Measurements from ENCODE around the gene FAM120A.

FAM120A gene

DNA sequence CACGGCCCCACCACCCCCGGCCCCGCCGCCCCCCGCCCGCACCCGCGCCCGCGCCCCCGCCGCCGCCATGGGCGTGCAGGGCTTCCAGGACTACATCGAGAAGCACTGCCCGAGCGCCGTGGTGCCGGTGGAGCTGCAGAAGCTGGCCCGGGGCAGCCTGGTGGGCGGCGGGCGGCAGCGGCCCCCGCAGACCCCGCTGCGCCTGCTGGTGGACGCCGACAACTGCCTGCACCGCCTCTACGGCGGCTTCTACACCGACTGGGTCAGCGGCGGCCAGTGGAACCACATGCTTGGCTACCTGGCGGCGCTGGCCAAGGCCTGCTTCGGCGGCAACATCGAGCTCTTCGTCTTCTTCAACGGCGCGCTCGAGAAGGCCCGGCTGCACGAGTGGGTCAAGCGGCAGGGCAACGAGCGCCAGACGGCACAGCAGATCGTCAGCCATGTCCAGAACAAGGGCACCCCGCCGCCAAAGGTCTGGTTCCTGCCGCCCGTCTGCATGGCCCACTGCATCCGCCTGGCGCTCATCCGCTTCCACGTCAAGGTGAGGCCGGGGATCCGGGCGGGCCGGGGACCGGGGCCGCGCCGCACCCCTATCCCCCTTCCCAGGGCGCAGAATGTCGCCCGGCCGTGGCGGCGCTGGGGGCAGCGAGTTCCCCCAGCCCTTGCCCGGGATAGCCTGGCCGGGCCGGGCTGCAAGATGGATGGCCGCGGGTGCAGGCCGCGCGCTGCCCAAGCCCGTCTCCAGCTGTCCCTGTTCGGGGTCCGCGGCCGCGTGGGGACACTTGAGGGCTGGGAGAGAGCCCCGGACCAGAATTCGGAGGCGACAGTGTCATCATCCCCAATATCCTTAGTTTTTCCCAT, 594 bp downstream of the FAM120A start:
- FAIRE-seq: no peak

DNA sequence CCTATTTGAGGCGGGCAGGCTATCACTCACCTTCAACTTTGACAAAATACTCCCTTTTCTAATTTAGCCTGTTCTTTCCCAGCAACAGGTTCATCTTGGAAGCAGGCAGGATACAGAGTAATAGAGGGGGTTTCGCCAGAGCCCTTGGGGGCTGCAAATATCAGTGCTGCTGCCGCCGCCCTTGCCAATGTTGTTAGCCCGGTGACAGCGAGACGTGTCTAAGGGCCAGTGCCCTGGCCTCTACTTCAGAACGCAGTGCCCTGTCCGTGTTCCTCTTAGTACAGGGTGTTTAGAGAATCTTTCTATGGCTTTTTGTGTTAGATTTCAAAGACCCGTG, 1.2 kb downstream of the FAM120A start:
- FAIRE-seq: no peak

DNA sequence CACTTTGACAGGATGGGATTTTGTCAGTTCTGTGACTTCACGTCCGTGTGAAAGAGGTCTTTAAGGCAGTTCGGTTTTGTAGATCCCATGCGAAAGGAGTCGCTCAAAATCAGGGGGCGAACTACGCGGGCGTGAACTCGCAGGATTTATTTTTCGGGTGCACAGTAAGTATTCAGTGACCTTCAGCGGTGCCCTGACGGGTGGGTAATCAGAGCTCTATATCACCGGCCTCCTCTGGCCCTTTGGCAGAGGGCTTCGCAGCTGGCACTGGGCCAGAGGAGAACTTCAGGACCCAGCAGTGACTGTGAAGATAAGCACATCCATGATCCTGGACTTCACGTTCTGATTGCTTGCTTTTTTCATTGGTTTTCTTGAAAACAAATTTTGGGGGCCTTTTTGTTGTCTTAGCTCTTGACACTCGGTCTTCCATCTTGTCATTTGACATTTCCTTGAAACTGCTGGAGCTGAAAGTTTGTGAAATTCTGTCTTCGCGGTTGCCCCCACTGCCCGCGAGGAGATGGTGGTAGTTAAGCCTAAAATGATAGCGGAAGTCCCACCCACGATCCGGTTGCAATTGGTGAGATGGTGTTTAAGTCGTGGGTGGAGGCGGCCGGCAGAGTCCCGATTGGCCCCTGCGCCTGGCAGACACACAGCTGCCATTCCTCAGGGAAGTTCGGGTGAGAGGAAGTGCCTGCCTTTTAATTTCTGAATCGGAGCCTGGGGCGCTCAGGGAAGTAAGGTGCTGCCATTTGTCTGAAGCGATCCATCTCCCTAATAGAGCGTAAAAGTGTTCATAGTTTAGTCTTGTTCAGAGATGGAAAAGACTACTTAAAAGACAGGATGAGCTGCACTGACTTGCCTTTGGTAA, 1.8 kb downstream of the FAM120A start, which contains the start of gene FAM120AOS:
Gene FAM120AOS, minus strand, starts transcription at position 535 of the 868 bp plus-strand sequence. CDS start 872 bp downstream, outside the sequence.
- FAIRE-seq: peak; percentile 47

DNA sequence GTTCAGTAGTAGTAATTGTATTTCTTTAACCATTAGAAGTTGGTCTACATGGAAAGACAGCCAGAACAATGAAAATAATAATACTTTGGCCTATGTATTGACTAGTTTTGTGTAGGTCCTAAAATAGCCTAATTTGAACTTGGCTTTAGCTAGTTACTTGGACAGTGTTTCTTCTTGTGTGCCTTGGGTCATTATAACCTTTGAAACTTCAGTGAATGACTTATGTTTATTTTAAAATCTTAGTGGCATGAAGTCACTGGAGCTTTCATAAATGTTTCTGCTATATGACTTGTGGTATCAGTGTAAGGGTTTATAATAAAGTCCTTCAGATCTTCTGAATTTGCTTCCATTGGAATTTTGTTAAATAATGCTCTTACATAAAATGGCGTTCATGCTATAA, 4.5 kb downstream of the FAM120A start:
- FAIRE-seq: no peak

DNA sequence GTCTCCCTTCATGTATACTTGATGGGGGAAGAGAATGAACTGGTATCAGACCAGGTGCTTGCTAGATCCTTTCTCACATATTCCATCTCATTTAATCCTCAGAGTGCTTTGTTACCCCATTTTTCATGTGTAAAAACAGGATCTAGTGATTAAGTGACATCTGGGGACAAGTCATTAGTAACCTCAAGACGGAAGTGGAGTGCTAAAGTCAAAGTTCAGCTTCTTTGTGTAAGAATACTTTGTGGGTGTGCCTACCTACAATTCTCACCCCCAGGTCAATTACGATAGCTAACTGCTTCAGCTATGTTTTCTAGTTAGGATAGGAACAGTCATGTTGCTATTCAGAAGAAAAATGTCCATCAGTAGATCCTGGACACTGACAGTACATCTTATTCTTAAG, 5.0 kb downstream of the FAM120A start:
- no peak for FAIRE-seq

DNA sequence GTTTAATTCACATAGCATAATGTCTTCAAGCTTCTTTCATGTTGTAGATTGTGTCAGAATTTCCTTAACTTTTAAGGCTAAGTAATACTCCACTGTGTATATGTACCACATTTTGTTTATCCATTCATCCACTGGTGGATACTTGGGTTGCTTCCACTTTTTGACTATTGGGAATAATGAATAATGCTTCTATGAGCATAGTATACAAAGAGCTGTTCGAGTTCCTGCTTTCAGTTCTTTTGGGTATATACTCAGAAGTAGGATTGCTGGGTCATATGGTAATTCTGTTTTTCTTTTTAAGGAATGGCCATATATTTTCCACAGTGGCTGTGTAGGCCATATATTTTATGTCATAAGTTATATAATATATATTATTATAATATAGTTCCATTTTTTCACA, 5.5 kb downstream of the FAM120A start:
- no peak for FAIRE-seq

DNA sequence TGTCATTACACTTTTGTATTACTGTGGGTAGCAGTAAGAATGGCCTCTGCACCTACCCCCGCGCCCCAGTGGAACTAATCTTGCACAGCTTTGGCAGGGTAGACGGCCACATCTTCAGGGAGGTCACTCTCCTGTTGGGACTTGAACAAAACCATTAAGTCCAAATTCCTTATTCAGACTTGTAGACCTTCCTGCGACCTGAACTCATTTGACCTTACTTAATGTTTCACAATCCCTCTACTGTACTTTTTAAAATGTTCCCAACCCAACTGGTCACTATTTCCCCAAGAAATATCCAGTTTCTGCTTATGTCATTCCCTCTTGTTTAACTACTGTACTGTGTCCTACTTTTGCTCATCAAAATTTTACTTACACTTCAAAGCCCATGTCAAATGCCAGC, 7.2 kb downstream of the FAM120A start:
- no peak for FAIRE-seq

DNA sequence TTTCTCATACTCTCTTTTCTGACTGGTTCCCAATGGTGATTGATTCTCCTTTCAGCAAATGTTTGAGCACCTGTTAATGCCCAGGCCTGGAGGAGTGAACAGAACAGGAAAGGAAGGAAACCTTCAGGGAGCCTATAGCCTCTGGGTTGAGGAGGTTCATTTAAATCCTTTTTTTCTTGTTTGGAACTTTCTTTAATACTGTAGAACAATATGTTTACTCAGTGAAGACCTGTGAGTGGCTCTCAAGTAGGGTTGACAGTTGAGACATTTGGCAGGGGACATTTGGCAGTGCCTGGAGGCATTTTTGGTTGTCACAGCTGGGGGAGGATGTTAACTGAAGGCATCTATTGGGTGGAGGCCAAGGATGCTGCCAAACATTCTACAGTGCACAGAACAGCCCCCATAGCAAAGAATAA, 8.0 kb downstream of the FAM120A start:
- FAIRE-seq: no peak

DNA sequence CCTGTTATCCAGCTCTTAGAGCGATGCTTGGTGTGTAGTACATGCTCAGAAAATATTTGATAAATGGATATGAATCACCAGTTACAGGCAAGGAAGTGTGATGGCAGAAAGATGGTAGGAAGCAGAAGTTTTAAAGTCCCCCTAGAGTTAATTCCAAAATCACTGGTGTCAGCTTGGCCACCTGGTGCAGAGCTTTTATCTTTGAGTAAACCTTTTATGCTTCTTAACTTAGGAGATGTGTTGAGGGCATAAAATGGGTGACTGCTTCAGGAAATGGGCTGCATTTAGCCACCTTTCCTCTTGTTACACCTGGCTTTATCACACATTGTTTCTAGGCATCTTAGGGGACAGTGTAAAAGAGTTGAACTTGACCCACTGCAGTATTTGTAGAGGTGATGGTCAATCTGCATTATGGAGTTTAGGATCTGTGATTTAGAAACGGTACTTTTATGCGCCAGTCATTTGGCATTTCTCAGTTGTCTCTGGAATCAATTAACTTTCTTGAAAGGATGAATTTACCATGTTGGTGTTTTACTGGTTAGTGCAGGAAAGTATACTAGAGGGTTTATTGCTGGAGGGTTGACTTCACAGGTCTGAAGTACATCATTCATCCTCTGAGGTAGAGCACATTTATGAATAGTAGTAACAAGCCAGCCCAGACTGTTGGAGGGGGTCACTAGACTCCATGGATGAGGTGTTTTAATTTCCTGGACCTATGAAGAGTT, 9.4 kb downstream of the FAM120A start:
- no peak for FAIRE-seq

DNA sequence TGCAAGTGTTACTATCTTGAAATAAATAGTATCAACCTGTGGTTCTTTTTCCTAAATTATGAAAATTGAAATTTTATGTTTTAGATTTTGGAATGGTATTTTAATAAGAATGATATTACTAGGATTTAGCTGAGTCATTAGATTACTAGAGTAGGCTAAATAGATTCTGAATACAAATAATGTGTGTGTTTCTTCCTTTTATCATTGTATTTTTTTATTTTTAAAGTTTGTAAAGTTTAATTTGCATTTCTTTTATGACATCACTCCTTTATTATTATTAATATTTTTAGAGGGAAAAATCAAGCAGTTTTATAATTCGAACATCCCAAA, 9.9 kb downstream of the FAM120A start:
- FAIRE-seq: no peak

DNA sequence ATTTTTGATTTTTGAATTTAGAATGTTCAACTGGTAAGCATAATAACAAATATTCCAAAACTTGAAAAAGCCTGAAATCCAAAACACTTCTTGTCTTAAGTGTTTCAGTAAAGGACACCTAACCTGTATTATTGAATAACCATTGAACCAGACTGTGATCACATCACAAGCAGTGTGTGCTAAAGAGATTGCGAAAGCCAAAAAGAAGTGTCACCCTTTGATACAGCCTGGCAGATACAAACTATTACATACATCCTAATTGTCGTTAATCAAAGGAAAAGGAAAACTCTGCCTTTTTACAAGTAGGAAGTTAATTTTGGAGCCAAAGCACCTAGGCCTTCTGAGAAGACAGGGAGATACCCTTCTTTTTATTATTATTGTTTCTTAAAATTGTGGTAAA, 10.3 kb downstream of the FAM120A start:
- FAIRE-seq: no peak

DNA sequence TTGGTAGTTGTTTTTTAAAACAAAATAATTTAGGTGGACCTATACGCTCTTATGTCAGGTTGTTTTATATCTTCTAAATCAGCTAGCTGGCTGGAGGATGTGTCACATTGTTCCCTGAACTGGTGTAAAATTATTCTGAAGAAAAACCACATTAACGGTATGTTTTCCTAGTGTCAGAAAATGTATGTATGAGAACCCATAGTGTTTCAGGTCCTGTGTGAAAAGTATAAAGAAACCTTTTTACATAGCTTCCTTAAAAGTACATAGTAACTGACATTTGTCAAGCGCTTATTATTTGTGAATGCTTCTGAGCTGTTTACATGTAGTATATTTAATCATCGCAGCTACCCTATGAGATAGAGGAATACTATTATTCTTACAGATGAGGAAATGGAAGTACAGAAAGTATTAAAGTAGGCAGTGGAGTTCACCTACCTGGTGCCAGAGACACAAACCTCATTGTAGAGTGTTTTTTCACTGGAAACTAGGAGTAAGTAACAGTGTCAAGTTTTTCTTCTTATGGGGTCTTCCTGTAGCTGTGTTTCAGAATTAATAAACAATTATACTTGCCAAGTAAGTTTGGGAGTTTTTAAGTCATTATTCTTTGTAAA, 12.3 kb downstream of the FAM120A start:
- FAIRE-seq: no peak

DNA sequence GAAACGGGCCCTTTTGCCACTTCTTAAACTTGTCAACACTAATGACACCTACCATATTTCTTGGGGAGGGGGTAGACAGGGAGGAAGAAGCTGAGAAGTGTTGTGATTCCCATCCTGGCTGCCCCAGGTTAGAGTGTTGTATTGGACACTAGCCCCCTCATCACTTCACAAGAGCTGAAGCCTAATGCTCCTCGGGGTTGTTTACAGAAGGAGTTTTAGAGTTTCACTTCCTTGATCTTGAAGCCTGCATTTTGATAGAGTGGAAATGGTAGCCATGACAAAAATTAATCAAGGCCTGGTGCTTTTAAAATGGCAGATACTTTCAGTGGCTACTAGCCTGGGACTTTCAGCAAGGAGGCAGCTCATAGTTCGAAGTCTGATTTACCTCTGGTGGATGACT, 12.9 kb downstream of the FAM120A start:
- FAIRE-seq: no peak

DNA sequence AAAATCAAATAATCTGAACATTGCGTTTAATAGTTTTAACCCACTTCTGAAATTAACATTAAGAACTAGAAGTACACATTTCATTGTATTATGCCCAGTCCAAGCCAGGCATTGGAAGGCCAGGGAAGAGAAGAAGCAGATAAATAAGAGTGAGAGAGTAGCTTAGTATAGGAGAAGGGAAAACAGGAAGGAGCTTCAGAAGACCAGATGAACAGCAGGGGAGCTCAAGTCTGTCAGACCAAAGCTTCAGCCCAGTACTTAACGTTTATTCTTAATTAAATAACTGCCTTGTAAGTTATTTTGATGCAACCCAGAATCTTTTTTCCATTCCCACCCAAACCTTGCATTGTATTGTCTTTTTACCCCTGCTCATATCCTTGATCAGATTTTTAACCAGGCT, 13.4 kb downstream of the FAM120A start:
- FAIRE-seq: no peak

DNA sequence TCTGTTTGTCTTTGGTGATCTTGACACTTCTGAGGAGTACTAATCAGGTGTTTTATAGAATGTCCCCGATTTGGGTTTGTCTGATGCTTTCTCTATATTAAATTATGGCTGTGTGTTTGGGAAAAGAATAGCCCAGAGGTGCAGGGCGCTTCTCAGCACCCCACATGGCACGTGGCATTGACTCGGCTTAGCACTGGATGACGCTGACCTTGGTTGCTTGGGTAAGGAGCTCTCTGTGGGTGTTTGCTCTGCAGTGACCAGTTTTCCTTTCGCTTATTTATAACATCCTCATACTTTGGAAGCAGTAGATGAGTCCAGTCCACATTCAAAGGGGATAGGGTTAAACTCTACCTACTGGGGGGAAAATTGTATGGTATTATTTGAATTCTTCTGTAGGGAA, 14.4 kb downstream of the FAM120A start:
- no peak for FAIRE-seq

DNA sequence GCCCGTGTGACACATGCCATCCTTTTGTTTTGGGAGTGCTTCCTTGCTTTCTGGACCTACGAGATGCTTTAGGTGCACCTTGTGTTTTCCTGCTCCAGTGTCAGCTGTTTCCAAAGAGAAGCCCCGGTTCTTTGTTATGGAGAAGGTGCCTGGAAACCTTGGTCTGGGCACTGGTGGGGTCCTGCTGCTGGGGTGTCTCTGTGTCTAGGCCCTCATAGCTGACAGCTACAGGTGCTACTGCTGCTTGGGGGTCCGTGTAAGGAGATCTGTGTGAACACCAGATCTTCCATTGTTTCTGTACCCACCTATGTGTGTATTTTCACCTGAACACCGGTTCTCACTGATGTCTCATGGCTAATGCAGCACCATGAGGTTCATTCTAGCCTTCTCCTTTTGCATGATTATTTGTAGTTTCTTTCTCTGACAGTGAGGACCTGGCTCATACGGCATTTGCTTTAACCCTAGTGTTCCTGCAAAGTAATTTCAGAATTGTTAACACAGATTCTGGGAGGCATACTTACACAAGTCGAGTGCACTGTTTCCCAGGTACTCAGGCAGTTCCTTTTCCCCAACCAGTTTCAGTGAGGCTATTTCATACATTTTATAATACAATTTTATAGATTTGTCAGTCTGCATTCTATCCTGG, 15.1 kb downstream of the FAM120A start:
- FAIRE-seq: no peak

DNA sequence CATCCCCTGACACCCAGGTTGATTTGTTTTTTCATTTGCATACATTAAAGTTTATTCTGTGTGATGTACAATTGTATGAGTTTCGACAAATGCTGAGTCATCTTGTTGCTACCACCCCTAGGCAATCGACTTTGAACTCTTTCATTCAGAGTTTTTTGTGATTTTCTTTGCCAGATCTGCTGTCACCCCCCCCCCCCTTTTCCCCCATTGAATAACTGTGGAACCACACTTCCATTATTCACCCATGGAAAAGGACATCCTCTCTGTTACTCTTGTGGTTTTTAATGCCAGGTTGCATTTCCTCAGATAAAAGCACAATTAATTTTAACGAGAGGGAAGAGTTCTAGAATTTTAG, 15.6 kb downstream of the FAM120A start:
- no peak for FAIRE-seq

DNA sequence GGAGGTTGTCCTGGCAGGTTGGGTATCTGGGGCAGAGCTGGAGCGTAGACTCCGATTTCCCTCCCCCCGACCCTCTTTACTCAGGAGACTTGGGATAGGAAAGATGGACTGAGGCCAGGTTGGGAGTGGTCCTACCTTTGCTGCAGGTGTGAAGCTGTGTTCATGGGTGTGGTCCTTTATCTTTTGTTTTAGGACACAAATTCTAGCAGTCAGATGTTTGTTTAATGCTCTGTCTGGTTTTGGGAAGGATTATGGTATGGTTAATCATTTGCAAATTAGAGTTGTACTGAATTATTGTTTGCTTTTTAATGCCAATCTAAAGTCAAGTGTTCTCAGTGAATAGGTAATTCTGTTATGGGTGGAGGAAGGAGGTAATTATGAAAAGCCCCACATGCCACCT, 16.0 kb downstream of the FAM120A start:
- no peak for FAIRE-seq

DNA sequence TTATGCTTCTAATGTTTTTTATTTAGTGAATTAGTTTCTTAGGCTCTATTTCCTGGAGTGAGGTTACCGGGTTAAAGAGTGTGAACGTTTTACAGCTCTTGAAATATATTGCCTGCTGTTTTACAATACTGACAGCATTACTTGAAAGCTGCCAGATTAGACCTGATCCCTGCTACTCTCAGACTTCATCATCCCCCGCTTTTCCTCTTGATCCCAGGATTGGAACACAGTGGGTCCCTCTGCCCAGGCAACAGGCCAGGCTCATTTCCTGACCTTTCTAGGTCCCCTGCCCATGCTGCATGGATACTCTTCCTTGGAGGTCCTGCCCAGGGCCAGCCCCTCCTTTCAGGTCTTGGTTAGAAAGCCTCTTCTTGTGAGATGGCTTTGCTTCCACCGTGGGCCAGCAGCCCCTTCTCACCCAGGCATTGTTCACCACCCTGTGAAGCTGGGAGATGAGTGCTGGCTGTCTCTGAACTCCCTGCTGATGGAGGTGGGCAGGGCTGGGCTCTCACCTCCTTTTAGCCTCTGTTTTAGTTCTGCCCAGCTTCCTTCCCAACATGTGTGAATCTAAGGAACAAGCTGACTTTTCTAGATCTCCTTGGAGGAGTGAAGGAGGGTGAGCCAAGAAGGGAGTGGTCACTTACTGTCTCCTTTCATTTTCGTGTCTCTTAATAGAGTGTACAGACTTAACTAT, 17.4 kb downstream of the FAM120A start:
- no peak for FAIRE-seq

DNA sequence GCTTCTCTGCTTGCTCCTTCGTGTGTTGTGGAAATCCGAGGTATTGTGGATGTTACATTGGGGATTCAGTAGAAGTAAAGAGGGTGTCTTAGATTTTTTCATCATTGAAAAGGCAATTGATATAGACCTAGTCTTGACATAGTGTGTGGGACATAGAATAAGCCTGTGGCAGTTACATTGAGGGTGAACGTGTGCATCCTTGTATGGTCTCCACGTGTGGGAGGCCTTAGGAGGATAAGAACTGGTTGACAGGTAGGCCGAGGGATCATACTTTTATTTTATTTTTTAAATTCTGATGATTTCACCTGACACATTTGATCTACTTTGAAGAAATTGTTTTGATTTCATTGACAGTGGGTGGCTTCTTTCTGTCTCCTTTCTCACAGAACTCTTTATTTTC, 18.9 kb downstream of the FAM120A start:
- no peak for FAIRE-seq

DNA sequence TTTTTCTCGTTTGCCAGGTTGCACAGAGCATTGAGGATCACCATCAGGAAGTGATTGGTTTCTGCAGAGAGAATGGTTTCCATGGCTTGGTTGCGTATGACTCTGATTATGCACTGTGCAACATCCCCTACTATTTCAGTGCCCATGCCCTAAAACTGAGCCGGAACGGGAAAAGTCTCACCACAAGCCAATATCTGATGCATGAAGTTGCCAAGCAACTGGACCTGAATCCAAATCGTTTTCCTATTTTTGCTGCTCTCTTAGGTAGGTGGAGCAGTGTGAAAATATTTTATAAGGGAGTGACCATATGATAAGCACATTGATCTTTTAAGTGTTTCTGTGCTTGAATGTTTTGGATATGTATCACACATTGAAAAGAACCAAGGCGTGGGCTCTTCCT, 19.6 kb downstream of the FAM120A start:
- FAIRE-seq: no peak

DNA sequence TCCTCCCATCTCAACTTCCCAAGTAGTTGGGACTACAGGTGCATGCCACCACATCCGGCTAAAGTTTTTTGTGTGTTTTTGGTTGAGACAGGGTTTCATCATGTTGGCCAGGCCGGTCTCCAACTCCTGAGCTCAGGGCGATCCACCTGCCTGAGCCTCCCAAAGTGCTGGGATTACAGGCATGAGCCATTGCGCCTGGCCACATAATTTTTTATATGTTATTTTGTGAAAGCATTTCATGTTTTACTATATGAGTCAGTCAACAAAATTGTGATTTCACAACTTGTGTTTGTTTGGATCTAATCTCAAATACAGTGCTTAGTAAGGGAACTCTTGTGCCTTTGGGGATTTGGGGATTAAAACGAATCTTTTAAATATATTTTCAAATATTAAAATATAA, 21.9 kb downstream of the FAM120A start:
- no peak for FAIRE-seq
